ENCODE results near the gene EDC3. TPM values are rescaled to one million over a fixed set of nuclear protein-coding genes. Genes with fewer than 3 reads are reported as not detected.

Gene EDC3
- total RNA-seq, 2 donors from 2014 or later, result 20.6 to 36.8 TPM

DNA sequence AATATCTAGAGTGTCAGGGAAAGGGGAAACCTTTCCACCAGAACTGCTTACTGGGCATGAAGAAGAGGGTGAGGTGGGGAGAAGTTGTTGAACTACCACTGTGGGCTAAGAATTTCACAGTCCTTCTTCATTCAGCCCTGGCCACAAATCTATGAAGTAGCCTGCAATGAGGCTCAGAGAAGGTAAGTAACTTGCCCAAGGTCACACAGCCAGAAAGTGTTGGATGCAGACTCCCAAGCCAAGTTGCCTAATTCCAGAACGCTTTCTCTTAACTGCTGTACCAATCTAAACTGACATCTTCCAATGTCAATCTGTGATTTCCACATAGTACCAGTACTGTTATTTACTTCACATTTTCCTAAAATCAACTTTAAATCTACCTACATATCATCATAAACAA, 27.4 kb upstream of the EDC3 start:
- intact Hi-C loops (cut with DNase I), result no loop called here
- Histone ChIP-seq H3K9me3 (no peaks in the 10 kb centered on the region), H3K4me3 (no peak overlapping the region), H3K27me3 (replicated peaks; ENCODE audit: insufficient read depth) (peaks cover 4% of the 10 kb centered on the region), H3K27ac (no peak overlapping the region), H3K4me1 (replicated peaks) (no peaks in the 10 kb centered on the region), H3K36me3 (no peaks in the 10 kb centered on the region)
- WGBS, result 83% methylated on average over 1 of the region's 1 CpG
- DNase-seq (ENCODE audit: low spot score), result no peak
- no peak for TF ChIP-seq POLR2A (IDR thresholded peaks at IDR 0.05)

DNA sequence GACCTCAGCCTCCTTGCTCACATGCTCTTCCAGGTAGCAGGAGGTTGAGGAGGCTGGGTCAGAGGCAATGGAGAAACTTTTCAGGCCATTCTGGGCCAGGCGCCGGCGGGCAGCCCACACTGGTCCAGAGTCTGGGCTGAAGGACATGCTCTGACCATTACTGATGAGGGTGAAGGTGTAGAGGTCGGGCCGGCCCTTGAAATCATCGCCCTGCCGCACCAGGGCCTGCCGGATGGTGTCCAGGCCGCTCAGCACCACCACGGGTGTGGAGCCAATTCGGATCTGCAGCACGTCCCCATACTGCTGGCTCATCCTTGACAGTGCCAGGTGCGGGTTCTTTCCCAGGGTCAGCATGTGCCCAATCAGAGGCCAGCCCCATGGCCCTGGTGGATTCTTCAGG, 26.8 kb upstream of the EDC3 start:
- Histone ChIP-seq H3K27ac (no peak overlapping the region), H3K36me3 (no peaks in the 10 kb centered on the region), H3K4me3 (no peak overlapping the region), H3K4me1 (replicated peaks) (no peaks in the 10 kb centered on the region), H3K9me3 (no peaks in the 10 kb centered on the region), H3K27me3 (replicated peaks; ENCODE audit: insufficient read depth) (peaks cover 3% of the 10 kb centered on the region)
- DNase-seq (ENCODE audit: low spot score), result no peak
- 86% methylated on average over 8 of the region's 13 CpGs for WGBS
- TF ChIP-seq, protein P1, sequence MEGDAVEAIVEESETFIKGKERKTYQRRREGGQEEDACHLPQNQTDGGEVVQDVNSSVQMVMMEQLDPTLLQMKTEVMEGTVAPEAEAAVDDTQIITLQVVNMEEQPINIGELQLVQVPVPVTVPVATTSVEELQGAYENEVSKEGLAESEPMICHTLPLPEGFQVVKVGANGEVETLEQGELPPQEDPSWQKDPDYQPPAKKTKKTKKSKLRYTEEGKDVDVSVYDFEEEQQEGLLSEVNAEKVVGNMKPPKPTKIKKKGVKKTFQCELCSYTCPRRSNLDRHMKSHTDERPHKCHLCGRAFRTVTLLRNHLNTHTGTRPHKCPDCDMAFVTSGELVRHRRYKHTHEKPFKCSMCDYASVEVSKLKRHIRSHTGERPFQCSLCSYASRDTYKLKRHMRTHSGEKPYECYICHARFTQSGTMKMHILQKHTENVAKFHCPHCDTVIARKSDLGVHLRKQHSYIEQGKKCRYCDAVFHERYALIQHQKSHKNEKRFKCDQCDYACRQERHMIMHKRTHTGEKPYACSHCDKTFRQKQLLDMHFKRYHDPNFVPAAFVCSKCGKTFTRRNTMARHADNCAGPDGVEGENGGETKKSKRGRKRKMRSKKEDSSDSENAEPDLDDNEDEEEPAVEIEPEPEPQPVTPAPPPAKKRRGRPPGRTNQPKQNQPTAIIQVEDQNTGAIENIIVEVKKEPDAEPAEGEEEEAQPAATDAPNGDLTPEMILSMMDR (IDR thresholded peaks at IDR 0.05), result no peak
- no peak for TF ChIP-seq POLR2AphosphoS5 (IDR thresholded peaks at IDR 0.05)
- TF ChIP-seq POLR2A (IDR thresholded peaks at IDR 0.05), result no peak
- intact Hi-C loops (cut with DNase I), result no loop called here

DNA sequence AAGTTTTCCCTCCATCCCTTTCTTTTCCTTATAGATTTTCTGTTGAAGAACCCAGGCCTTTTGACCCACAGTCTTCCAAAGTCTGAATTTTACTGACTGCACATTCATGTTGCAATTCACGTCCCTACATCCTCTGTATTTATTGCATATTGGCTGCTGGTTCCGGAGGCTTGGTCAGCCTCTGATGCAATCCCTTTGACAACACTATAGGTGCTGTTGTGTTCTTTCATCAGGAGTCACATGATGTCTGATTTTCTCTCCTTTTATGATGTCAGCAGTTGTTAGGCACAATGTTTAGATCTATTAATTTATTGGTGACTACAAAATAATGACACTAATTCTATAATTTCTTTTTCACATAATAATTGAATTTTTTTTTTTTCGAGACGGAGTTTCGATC, 20.8 kb upstream of the EDC3 start:
- DNase-seq (ENCODE audit: low spot score), result no peak
- H3K4me1 ChIP-seq (replicated peaks), result no peaks in the 10 kb centered on the region
- H3K4me3 ChIP-seq, result no peak overlapping the region
- WGBS, result 78% methylated on average over 5 of the region's 5 CpGs
- intact Hi-C loops (cut with DNase I), result no loop called here
- TF ChIP-seq POLR2A (IDR thresholded peaks at IDR 0.05) (no peak), POLR2AphosphoS5 (IDR thresholded peaks at IDR 0.05) (no peak)
- TF ChIP-seq, protein P1 (IDR thresholded peaks at IDR 0.05), result no peak
- no peaks in the 10 kb centered on the region for H3K36me3 ChIP-seq
- H3K27ac ChIP-seq, result no peak overlapping the region
- no peaks in the 10 kb centered on the region for H3K9me3 ChIP-seq
- H3K27me3 ChIP-seq (replicated peaks; ENCODE audit: insufficient read depth), result no peaks in the 10 kb centered on the region

DNA sequence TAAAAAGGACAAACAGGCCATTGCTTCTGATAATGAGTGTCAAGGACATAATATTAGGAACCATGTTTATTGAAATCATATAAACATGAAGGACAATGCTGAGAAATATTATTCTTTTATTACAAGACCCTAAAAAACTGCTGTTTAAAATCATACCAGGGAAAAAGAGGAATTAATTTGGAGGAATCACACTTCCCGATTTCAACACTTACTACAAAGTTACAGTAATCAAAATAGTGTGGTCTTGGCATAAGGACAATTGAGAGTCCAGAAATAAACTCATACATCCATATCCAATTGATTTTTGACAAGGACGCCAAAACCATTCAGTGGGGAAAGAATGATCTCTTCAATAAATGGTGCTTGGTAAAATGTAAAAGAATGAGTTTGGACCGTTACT, 16.5 kb upstream of the EDC3 start:
- intact Hi-C loops (cut with DNase I), result no loop called here
- TF ChIP-seq POLR2AphosphoS5 (IDR thresholded peaks at IDR 0.05), result no peak
- TF ChIP-seq, protein P1 (IDR thresholded peaks at IDR 0.05), result no peak
- TF ChIP-seq POLR2A (IDR thresholded peaks at IDR 0.05), result no peak
- H3K4me1 ChIP-seq (replicated peaks), result no peaks in the 10 kb centered on the region
- H3K4me3 ChIP-seq, result no peak overlapping the region
- no peak overlapping the region for H3K27ac ChIP-seq
- WGBS, result 74% methylated on average over 3 of the region's 3 CpGs
- no peaks in the 10 kb centered on the region for H3K9me3 ChIP-seq
- DNase-seq (ENCODE audit: low spot score), result no peak
- H3K36me3 ChIP-seq, result no peaks in the 10 kb centered on the region
- H3K27me3 ChIP-seq (replicated peaks; ENCODE audit: insufficient read depth), result no peaks in the 10 kb centered on the region

DNA sequence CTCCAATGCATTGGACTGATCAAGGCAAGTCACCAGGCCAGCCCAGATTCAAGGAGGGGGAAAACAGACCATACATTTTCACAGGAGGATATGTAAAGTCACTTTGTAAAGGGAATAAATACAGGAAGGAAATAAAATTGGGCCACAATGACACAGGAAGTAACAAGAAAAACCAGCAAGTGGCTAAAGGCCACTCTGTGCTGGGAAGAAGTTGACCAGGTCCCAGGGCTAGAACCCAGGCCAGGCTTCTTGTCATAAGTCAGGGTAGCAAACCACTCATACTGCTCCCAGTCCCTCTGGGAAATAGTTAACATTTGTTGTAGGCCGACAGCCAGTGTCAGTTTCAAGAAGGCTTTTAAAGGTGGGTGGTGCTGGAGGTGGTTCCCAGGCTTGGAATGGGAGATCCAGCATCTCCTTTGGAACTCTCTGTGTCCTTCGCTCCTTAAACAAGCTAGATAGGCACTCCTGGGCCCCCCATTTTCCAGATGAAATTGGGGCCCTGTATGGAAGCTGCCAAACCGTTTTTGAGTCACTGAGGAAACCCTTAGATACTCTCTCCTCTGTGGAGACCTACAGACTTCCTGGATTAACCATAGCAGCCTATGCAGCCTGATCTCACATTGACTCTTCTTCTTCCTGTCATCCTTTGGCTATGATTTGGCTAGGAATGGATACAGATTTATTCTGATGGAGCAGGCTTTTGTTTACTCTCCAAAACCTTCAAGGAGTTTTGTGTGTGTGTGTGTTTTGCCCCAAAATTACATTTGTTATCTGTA, 14.7 kb upstream of the EDC3 start:
- intact Hi-C loops (cut with DNase I), result no loop called here
- TF ChIP-seq POLR2AphosphoS5 (IDR thresholded peaks at IDR 0.05) (no peak), POLR2A (IDR thresholded peaks at IDR 0.05) (no peak)
- TF ChIP-seq, protein P1 (IDR thresholded peaks at IDR 0.05), result no peak
- Histone ChIP-seq H3K27me3 (replicated peaks; ENCODE audit: insufficient read depth) (no peaks in the 10 kb centered on the region), H3K9me3 (no peaks in the 10 kb centered on the region), H3K36me3 (no peaks in the 10 kb centered on the region), H3K4me1 (replicated peaks) (no peaks in the 10 kb centered on the region), H3K4me3 (no peak overlapping the region), H3K27ac (no peak overlapping the region)
- 45% methylated on average over 3 of the region's 3 CpGs for WGBS
- DNase-seq (ENCODE audit: low spot score), result no peak

All from prostate gland (tissue), 2 donors.